DLD1 (cell line): ENCODE data around the gene PTPRN2.
"Not testable (repeated sequence)": the region's sequence is repeated elsewhere in the genome, so short reads cannot be mapped to it uniquely, and the experiment has no call there.

ENCODE experiments used
- in situ Hi-C: cut with HindIII; loops from 2 replicates; pipeline ENCODE4 v1.10.0; 2017; ENCODE audit warnings: low sequenced_read_pairs

Gene PTPRN2

DNA sequence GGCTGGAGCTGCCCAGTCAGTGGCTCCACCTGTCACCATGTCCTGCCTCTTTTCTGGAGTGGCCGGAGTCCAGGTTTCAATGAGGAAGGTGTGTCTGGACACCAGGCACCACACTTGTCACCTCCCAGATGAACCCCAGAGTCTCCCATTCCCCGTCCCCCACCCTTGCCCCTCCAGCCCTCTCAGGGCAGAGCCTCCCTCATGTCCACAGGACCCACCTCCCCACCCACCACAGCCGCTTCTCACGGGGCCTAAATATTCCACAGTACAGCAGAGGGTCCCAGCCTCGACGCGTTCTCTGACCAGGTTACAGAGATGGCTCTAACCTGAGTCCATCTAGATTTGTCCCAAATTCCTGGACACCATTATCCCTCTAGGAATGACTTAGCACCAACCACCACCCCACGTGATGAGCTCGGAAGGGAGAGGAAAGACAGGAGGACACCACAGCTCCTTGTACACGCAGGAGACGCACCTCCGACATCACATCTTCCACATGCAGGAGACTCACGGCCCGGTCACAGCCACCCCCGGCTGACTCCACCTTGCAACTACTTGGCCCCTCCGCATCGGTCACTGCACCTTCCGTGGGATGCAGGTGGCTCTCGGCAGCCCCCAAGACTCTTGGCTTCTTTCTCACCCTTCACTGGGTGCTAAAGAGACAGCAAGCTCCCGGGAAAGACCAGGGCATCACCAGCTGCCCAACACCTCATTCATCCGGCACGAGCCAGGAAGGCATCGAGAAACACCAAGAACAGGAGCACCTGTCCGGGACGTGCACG lies 690.7 kb downstream of the PTPRN2 start:
- in situ Hi-C loops, result no loop called here

- in situ Hi-C loops, result not testable (repeated sequence)
Measured at GRCh38 chr7:157896376-157896675, 691.3 kb downstream of the PTPRN2 start.

DNA sequence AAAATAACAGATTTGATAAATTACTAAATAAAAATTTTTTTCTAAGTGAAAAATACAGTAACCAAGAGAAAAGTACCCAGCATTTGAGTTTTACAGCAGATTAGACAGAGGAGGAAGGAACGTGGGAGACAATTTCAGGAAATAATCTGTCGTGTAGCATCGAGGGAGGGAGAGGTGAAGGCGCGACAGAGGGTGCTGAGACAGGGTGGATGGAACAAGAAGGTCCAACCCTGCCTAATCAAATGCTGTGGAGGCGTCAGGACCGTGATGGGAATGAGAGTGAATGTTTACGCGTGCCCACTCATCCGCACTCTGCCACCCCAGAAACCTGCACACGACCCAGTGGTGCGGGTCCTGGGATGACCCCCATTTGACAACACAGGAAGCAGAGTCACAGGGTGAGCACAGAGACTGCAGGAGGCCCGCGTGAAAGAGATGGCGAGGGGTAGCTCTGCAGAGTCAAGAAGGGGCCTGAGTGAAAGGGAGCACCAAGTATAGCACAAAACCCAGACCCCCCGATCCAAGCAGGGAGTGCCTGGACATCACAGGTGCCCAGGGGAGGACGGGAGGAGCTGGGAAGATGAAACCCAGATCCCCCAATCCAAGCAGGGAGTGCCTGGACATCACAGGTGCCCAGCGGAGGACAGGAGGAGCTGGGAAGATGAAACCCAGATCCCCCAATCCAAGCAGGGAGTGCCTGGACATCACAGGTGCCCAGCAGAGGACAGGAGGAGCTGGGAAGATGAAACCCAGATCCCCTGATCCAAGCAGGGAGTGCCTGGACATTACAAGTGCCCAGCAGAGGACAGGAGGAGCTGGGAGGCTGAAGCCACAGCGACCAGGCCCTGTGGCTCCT lies 691.9 kb downstream of the PTPRN2 start:
- in situ Hi-C loops, result no loop called here

DNA sequence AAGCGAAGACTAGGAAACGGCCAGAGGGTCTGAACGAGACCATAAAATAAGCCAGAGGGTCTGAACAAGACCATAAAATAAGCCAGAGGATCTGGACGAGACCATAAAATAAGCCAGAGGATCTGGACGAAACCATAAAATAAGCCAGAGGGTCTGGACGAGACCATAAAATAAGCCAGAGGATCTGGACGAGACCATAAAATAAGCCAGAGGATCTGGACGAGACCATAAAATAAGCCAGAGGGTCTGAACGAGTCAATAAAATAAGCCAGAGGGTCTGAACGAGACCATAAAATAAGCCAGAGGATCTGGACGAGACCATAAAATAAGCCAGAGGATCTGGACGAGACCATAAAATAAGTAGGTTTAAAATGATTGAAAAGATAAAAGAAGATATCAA lies 692.5 kb downstream of the PTPRN2 start:
- in situ Hi-C loops, result not testable (repeated sequence)

DNA sequence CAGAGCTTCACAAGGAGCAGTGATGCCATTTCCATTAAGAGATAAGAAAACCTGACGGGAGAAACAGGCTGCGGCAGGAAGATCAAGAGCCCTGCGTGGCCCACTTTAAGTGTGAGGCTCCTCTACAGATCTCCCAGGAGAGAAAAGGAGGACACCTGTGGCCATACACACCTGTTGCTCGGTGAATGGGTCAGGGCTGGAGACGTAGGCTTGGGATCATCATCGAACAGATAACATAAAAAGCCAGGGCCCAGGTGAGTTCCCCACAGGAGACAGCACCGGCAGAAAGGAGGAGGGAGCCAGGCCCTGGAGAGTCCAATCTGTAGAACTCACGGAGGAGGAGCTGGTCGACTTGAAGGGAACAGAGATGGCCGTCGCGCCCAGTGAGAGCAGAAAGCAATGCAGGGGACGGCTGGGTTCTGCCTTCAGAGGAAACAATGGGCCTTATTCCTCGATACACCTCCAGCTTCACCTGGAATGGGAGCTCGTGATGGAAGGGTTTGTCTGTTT lies 694.0 kb downstream of the PTPRN2 start:
- in situ Hi-C loops, result no loop called here

DNA sequence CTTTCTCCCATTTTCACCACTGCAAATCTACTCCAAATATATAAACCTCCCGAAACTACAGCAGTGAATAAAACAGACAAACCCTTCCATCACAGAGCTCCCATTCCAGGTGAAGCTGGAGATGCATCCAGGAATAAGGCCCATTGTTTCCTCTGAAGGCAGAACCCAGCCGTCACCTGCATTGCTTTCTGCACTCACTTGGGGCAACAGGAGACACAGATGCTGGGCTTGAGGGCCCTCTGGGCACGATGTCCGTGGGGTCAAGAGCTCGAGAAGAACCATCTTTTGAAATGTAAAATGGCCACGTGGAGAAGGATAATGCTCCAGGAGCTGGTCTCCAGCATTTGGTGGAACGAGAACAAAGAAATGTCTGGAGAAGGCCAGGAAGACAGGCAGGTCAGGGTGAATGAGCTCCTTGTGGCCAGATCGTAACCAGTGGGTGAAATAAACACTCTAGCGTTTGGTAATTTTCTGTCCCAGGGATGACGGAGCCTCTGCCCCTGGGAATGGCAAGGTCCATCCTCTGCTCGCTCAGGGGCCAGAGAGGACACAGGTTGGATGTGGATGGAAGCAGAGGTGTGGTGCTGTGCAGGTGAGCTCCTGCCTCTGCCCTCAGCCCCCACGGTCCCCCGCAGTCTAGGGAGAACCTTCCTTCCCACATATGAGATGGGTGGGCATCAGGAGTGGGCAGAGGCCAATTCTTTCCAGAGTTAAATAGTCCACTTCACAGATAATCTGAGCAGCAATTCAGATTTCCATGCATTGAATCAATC lies 694.7 kb downstream of the PTPRN2 start:
- in situ Hi-C loops, result no loop called here

DNA sequence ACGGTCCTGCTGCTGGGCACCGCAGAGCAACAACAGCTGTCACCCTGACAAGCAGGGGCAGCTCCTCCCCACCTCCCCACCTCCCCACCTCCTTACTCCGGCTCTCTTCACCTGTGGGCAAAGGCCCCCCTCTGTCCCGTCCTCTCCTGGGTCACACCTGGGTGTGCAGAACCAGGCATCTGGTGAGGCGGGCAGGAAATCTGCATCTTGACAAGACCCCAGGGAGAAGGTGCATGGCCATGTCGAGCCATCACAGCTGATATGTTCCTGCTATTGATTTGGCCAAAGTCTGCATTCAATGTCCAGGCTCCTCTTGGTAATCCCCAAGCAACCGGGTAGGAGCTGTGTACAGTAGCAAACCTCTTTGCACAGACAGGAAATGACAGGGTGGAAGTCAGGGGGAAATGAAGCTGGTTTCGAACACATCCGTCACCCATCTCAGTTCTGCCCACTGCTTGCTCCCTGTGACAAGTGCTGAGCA lies 696.7 kb downstream of the PTPRN2 start:
- in situ Hi-C loops, result no loop called here

DNA sequence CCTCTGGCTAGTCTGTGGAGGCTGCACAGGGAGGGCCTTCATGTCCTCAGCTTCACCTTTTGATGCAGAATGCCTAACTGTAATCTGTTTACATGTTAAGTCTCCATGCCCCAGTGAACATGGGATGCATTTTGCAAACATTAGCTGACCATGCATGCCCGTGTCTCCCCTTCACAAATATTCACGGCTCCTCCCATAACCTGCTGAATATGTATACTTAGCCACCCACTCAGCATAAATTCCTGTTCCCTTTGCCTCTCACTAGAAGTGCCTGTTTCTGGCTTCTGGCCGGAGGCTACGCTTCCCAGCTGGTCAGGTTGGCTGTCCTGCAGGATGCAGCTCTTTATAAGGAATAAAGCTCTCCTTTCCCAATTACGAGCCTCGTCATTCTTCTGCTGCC lies 698.1 kb downstream of the PTPRN2 start:
- in situ Hi-C loops, result no loop called here

- in situ Hi-C loops, result no loop called here
Measured at GRCh38 chr7:157888579-157888978, 699.0 kb downstream of the PTPRN2 start.

GRCh38 chr7:157887400-157887799 lies 700.2 kb downstream of the PTPRN2 start:
- in situ Hi-C loops, result no loop called here

- in situ Hi-C loops, result no loop called here
Measured at GRCh38 chr7:157886711-157887110, 700.9 kb downstream of the PTPRN2 start.

GRCh38 chr7:157886266-157886665 lies 701.4 kb downstream of the PTPRN2 start:
- in situ Hi-C loops, result no loop called here

GRCh38 chr7:157885140-157885539 lies 702.5 kb downstream of the PTPRN2 start:
- in situ Hi-C loops, result no loop called here

DNA sequence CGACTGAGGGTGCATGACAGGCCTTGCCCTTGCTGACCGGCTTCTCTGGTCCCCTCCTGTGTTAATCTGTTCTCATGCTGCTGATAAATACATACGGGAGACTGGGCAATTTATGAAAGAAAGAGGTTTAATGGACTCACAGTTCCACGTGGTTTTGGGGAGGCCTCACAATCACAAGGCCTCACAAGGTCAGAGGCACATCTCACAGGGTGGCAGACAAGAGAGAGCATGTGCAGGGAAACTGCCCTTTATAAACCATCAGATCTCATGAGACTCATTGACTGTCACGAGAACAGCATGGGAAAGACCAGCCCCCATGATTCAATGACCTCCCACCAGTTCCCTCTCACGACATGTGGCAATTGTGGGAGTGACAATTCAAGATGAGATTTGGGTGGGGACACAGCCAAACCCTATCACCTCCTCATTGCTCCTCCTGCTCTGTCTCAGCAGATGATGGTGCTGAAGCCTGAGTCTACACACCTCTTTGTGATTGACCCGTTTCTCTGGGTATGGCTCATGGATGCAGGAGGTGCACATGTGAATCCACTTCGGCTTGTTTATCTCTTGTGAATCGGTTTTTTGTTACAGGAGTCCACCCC lies 703.1 kb downstream of the PTPRN2 start:
- in situ Hi-C loops, result no loop called here

DNA sequence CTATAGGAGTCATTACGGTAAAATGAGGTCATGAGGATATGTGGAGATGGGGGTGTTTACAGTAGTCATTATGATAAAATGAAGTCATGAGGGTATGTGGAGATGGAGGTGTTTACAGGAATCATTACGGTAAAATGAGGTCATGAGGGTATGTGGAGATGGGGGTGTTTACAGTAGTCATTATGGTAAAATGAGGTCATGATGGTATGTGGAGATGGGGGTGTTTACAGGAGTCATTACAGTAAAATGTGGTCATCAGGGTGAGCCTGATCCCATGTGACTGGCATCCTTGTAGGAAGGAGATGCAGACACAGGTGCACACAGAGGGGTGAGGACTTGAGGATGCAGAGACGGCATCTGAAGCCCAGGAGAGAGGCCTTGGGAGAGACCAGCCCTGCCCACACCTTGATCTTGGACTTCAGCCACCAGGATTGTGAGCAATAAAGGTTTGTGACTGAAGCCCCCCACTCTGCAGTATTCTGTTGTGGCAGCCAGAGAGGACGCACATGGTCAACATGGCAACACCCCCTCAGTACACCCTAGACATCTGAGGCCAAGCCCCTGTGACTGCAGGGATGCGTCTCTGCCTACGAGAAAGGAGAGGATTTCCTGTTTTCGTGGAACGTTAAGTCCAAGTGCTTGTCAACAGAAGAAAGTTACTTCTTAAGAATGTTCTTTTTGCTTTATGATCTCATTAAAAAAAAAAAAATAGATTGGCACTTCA lies 706.4 kb downstream of the PTPRN2 start:
- in situ Hi-C loops, result no loop called here

DNA sequence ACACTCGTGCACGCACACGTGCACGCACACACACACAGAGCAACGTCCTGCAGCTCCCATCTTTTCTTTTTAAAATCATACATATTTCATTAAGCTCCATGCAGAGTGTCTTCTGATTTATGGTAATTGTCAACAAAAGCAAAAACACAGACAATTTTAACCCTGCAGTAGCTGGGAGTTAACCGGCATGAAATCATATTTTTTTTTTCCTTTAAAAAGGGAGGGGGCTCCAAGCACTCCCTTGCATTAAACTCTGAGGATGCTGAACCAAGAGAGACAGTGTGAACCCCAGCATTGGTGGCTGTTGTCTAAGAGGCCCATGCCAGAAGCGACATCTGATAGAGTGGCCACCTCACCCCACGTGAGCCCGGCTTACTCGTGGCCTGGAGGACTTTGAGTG lies 708.2 kb downstream of the PTPRN2 start:
- in situ Hi-C loops, result no loop called here

DNA sequence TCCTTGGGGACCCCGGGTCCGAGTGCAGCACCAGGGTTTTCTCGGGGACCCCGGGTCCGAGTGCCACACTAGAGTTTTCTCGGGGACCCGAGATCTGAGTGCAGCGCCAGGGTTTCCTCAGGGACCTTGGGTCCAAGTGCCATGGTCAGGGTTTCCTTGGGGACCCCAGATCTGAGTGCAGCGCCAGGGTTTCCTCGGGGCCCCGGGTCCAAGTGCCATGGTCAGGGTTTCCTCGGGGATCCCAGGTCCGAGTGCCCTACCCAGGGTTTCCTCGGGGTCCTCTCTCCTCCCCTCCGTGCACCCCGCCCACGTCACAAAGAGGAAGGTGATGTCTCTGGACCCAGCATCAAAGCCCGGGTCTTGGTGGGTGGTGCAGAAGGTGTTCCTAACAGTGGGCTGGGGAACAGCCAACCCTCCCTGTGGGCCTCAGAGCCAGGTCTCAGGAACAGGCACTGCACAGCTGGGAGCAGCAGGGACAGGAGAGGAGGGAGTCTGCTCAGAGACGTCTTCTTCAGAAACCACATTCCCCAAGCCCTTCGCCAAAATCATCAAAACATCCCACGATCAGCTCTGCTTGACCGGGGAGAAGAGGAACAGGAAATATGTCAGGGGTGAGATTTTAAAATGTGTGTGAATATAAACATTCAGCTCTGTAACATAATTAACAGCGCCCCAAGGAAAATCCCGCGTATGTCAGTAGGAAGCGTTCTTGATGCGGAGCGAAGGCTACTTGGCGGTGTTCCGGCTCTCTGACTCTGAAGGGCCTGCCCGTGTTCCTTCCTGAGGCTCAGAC lies 710.1 kb downstream of the PTPRN2 start:
- in situ Hi-C loops, result no loop called here

GRCh38 chr7:157876469-157877285 lies 710.9 kb downstream of the PTPRN2 start:
- in situ Hi-C loops, result no loop called here
